Caki2 (cell line): ENCODE data around the gene IL1RAP. TPM values are rescaled to one million over a fixed set of nuclear protein-coding genes. Genes with fewer than 3 reads are reported as not detected.

Experiments
- DNase-seq: peaks from one replicate; pipeline ENCODE4 v3.0.0-alpha.2; 2015; ENCODE audit warnings: low read depth
- in situ Hi-C: cut with HindIII; loops from 2 replicates; pipeline ENCODE4 v1.10.0; 2016; ENCODE audit warnings: low sequenced_read_pairs, low pct_unique_long_range_greater_than_20kb, mixed read lengths
- total RNA-seq: library from RNA; depleted of rRNA; stranded (reverse); fragments of >200 nt; shearing (Covaris generic); gene quantifications from 2 replicates; pipeline ENCODE4 v1.2.3, GENCODE V29; 2014; ENCODE audit warnings: low replicate concordance

IL1RAP gene
- total RNA-seq, 1 experiment from 2014 or later = 9.5 TPM

GRCh38 chr3:190619353-190619752 is 105.5 kb downstream of the IL1RAP start:
- no peak for DNase-seq
- in situ Hi-C loops = no loop called here

DNA sequence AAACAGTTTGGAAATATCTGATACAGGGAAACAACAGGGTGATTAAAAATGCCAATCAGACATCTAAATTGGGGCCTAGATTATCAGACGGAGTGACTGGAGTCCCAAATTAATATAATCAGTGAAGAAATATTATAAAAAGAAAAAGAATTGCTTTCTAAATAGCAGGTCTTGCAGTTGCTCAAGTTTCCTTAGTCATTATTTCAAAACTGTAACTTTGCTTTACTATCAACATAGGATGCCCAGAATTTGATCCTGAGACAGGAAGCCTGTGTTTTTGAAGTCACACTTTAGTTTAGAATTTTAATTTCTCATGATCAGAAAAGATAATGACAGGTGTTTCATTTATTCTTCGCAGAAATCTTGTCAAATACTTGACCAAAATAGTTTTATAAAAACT is 105.9 kb downstream of the IL1RAP start:
- in situ Hi-C loops = no loop called here
- no peak for DNase-seq

DNA sequence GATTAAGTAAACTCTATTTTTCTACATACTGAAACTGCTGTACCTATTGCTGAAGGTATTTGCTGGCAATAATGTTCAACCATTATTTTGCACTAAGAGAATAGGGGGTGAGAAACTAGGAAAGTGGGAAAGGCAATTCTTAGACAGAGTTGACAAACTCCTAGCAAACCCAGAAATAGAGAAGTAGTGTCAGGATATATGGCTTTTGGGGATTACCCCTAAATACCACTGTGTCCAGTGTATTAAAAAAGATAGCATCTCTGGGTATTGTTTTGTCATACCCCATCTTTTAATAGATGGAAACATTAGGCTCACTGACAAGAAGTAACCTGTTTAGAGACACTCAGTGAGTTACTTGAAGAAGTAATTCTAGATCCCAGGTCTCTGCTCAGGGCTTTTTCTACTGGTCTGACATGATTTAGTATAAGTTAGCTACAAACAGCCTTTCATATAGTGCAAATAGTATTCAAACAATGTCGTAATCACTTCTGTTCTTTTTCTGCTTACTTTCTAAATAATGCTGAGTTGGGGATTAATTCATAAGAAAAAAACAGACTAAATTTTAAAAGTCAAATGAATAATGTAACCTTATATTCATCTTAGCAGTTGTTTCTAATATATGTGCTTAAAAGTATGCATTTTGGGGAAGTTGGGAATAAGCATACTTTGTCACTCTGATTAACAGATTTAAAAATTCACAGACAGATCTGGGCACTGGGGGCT is 107.2 kb downstream of the IL1RAP start:
- DNase-seq = no peak
- in situ Hi-C loops = no loop called here

DNA sequence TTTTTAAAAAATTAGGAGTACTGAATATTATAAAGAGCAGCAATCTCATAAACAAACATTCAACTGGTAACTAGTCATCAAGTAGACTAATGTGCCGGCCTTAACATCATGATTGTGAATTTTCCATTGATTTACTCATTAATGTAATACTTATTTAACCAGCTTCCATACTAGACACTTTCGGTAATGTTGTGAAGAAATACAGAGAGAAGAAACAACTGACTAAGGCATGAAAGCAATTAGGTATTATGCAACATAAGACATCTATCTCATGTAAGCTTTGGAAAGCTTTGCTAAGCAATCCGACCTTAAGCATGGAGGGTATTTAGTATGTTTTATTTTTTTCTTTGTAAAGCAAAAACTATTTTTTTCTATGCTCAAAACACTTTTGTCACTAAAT is 108.0 kb downstream of the IL1RAP start:
- in situ Hi-C loops = no loop called here
- no peak for DNase-seq

DNA sequence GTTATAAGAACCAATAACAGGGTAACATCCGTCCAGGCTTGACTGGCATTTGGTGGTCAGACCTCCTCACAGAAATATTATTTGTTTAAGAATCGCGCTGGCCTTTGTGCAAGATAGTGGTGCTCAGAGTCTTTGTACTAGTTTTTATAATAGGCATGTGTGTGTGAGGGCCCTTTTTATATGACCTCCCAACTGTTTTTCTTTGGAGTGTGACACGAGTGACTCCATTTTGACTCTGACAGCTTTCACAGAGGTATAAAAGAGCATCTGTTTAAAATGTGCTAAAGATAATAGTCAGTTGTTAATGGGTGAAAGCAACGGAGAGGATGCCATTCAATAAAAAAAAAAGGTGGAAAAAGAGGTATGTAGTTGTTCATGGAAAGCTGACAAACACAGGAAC is 110.4 kb downstream of the IL1RAP start:
- in situ Hi-C loops = no loop called here
- DNase-seq = no peak

DNA sequence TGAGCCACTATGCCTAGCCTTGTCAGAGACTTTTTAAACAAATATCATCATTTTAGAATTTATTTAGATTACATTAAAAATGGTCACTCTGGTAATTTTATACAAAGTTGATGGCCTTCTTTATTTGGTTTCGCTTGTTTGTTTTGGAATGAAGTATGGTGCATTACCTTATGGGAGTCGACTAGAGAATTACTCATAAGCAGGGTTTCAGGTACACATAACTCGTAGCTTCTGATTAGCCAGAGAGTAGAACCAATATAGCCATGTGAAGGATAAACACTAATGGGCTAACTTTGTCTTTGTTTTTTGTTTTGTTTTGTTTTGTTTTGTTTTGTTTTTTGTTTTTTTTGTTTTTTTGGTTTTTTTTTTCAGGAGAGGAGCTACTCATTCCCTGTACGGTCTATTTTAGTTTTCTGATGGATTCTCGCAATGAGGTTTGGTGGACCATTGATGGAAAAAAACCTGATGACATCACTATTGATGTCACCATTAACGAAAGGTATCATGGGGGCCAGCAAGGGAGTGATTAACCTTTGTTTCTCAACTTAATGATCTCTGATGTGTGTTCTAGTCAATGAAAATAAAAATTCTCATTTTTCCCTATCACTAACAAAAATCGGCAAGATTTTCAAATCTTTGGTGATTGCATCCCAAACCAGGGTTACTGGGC is 113.2 kb downstream of the IL1RAP start:
- in situ Hi-C loops = no loop called here
- no peak for DNase-seq

DNA sequence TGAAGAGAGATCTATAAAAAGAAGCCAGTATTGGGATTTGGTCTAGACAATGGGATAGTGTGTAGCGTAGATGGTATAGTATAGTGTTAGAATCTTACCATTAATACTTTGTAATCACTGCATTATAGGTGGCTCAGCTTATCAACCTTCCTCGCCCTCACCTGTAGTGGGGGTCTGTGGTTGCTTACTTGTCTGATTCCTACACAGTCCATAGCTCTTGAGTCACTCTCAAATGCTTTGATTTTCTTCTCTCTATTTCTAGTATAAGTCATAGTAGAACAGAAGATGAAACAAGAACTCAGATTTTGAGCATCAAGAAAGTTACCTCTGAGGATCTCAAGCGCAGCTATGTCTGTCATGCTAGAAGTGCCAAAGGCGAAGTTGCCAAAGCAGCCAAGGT is 115.2 kb downstream of the IL1RAP start:
- no peak for DNase-seq
- in situ Hi-C loops = no loop called here

- no peak for DNase-seq
- in situ Hi-C loops = no loop called here
Measured at GRCh38 chr3:190631295-190631694, 117.4 kb downstream of the IL1RAP start.

DNA sequence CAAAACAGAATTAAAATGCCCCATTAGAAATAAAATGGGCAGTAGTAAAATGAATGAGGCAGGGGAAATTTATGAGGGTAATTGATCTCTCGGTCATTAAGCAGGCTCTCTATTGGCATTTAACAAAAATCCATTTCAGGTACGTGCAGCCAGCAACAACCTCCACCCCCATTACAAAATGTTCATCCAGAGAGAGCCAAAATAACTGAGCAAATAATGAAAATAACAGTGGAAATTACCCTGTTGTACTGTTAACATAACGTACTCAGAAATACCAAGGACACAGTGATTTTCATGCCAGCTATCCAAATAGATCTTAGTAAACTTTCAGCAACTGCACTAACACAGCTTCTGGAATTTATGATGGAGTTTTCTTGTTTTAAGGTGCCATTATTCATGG is 127.7 kb downstream of the IL1RAP start:
- in situ Hi-C loops = no loop called here
- no peak for DNase-seq

DNA sequence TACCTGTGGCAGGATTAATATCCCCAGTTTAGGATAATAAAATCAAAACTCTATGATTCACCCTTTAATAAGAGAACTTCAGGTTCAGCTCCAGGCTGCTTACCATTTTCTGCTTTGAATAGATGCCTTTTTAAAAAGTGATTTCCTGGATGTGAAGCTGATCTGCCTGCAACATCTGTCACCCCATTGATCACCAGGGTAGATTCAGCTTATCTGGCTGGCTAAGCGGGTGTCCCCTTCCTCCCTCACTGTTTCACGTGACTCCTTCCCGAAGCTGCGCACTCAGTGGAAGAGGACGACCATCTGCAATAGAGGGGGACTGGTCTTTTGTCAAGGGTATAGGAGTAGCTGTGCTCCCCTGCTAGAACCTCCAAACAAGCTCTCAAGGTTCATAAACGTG is 128.1 kb downstream of the IL1RAP start:
- no peak for DNase-seq
- in situ Hi-C loops = no loop called here

DNA sequence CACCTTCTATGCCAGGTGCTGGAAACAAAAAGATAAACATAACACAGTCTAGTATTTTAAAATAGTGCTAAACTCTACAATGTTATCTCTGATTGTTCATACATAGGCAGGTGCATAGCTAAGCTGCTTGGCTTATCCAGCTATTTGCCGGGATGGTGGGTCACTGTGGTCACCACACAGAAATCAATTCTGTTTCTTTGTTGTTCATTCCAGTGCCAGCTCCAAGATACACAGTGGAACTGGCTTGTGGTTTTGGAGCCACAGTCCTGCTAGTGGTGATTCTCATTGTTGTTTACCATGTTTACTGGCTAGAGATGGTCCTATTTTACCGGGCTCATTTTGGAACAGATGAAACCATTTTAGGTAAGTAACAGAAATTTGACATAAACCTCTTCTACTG is 130.2 kb downstream of the IL1RAP start:
- in situ Hi-C loops = no loop called here
- DNase-seq = no peak

DNA sequence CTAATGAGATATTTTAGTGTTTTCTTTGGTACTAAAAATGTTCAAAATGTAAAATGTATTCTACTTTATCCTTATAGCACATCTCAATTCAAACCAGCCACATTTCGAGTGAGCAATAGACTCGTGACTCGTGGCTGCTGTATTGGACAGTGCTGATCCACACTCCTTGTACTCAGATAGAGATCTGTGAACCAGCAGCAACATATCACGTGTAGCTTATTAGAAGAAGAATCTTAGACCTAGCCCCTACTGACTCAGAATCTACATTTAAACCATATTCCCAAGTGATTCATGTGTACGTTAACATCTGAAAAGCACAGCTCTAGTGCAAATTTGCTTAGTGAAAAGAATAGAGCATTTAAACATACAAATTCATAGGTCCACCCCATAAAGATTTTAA is 130.9 kb downstream of the IL1RAP start:
- in situ Hi-C loops = no loop called here
- no peak for DNase-seq

DNA sequence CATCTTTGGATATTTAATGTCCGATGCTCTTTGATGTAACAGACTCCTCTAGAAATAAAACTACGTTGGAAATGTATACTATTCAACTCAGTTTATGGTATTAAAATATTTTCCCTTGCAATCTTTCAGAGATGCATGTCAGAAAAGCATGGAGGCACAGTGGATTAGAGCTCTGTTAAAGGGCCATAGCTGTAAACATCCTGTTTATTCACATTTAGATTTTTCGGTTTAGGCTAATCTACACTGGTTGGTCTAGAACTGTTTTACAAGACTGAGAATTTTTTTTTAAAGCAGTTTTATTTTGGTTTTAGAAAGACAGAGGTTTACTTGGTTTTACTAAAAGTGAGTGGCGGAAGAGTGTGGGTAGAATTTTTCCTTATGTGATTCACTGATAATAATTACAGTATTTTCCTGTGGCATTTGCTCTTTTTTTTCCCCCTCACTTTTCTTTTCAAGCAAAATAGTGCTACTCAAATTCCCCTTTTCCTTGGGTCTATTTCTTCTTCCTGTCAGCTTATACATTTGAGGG is 132.1 kb downstream of the IL1RAP start:
- DNase-seq = no peak

GRCh38 chr3:190646996-190647395 is 133.1 kb downstream of the IL1RAP start:
- DNase-seq = no peak
- in situ Hi-C loops = no loop called here

More for the DNA sequence above, 132.1 kb downstream of the IL1RAP start:
- in situ Hi-C loops = no loop called here

DNA sequence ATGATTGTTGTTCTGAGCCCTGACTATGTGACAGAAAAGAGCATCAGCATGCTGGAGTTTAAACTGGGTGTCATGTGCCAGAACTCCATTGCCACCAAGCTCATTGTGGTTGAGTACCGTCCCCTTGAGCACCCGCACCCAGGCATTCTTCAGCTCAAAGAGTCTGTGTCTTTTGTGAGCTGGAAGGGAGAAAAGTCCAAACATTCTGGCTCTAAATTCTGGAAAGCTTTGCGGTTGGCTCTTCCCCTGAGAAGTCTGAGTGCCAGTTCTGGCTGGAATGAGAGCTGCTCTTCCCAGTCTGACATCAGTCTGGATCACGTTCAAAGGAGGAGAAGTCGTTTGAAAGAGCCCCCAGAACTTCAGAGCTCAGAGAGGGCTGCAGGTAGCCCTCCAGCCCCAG is 142.0 kb downstream of the IL1RAP start:
- DNase-seq = no peak
- in situ Hi-C loops = no loop called here

- in situ Hi-C loops = no loop called here
- no peak for DNase-seq
Measured at GRCh38 chr3:190658106-190658505, 144.2 kb downstream of the IL1RAP start.

- no peak for DNase-seq
- in situ Hi-C loops = no loop called here
Measured at GRCh38 chr3:190666821-190667220, 152.9 kb downstream of the IL1RAP start.

- no peak for DNase-seq
- in situ Hi-C loops = no loop called here
Measured at GRCh38 chr3:190671658-190672057, 157.8 kb downstream of the IL1RAP start.

GRCh38 chr3:190673148-190673547 is 159.3 kb downstream of the IL1RAP start:
- in situ Hi-C loops = no loop called here
- DNase-seq = no peak

- DNase-seq = no peak
- in situ Hi-C loops = no loop called here
Measured at GRCh38 chr3:190676481-190676880, 162.6 kb downstream of the IL1RAP start.
